Nephron (organoid): ENCODE results near the gene OR5AU1.

Experiments used
- H3K27ac Mint-ChIP-seq, 3 experiments: 2 replicates each; pipeline ENCODE4 v1.8.0; 2020; ENCODE audit warnings: mixed read lengths in 3 of 3, mild to moderate bottlenecking in 2 of 3, moderate library complexity in 1 of 3
- H3K27me3 Mint-ChIP-seq: 2 replicates; pipeline ENCODE4 v1.8.0; 2021; ENCODE audit warnings: low read depth, mild to moderate bottlenecking, moderate library complexity, mixed read lengths
- H3K36me3 Mint-ChIP-seq: 2 replicates; pipeline ENCODE4 v1.8.0; 2020; ENCODE audit warnings: low read depth, mixed read lengths
- H3K4me1 Mint-ChIP-seq: 2 replicates; pipeline ENCODE4 v1.8.0; 2020; ENCODE audit warnings: mixed read lengths
- H3K4me3 Mint-ChIP-seq, 3 experiments: 2 replicates each; pipeline ENCODE4 v1.8.0; 2020; ENCODE audit warnings: mild to moderate bottlenecking in 3 of 3, mixed read lengths in 3 of 3, moderate library complexity in 2 of 3
- H3K9me3 Mint-ChIP-seq: 2 replicates; pipeline ENCODE4 v1.8.0; 2020; ENCODE audit warnings: mixed read lengths
- CTCF ChIP-seq, 3 experiments: fragments of 200-600 bp; sonication (generic); IDR thresholded peaks; one replicate each; pipeline ENCODE4 v1.5.0; 2021; ENCODE audit warnings: antibody characterized with exemption in 3 of 3; ENCODE audit not compliant: unreplicated experiment in 3 of 3

Gene OR5AU1

GRCh38 chr14:21155963-21156362 lies at the start of gene OR5AU1:
Gene OR5AU1 (minus strand): TSS chr14:21156063. CDS start chr14:21155872, 191 bp downstream.
- Mint-ChIP-seq H3K4me3 (no peak within 1 kb of the TSS), H3K27me3 (peaks cover 14% of the 10 kb centered on the region), H3K4me1 (no peaks in the 10 kb centered on the region), H3K9me3 (no peaks in the 10 kb centered on the region), H3K36me3 (no peaks in the 10 kb centered on the region), H3K27ac (no peak within 1 kb of the TSS)
- no peak for TF ChIP-seq CTCF (IDR thresholded peaks at IDR 0.05; ENCODE audit: unreplicated experiment in 3 of 3)

- Mint-ChIP-seq H3K4me3 (no peak overlapping the region), H3K27ac (no peak overlapping the region), H3K9me3 (no peaks in the 10 kb centered on the region), H3K36me3 (peaks cover 84% of the 10 kb centered on the region), H3K27me3 (no peaks in the 10 kb centered on the region), H3K4me1 (no peaks in the 10 kb centered on the region)
- TF ChIP-seq CTCF (IDR thresholded peaks at IDR 0.05; ENCODE audit: unreplicated experiment in 3 of 3), result no peak
Measured at GRCh38 chr14:21205026-21205677, 49.3 kb upstream of the OR5AU1 start.

GRCh38 chr14:21204167-21205025 lies 48.5 kb upstream of the OR5AU1 start:
- no peak for TF ChIP-seq CTCF (IDR thresholded peaks at IDR 0.05; ENCODE audit: unreplicated experiment in 3 of 3)
- Mint-ChIP-seq H3K4me1 (no peaks in the 10 kb centered on the region), H3K36me3 (peaks cover 76% of the 10 kb centered on the region), H3K9me3 (no peaks in the 10 kb centered on the region), H3K27me3 (no peaks in the 10 kb centered on the region), H3K4me3 (no peak overlapping the region), H3K27ac (peak overlapping the region in 1 of 3 experiments; percentile 13)

GRCh38 chr14:21203470-21204166 lies 47.8 kb upstream of the OR5AU1 start:
- Mint-ChIP-seq H3K36me3 (peaks cover 69% of the 10 kb centered on the region), H3K4me1 (no peaks in the 10 kb centered on the region), H3K27ac (peak overlapping the region in 2 of 3 experiments; percentile 2 to 32), H3K27me3 (no peaks in the 10 kb centered on the region), H3K9me3 (no peaks in the 10 kb centered on the region), H3K4me3 (no peak overlapping the region)
- TF ChIP-seq CTCF (IDR thresholded peaks at IDR 0.05; ENCODE audit: unreplicated experiment in 3 of 3), result no peak

- Mint-ChIP-seq H3K9me3 (peaks cover 3% of the 10 kb centered on the region), H3K27me3 (no peaks in the 10 kb centered on the region), H3K27ac (peak overlapping the region in 1 of 3 experiments; percentile 0)
Measured at GRCh38 chr14:21202463-21203358, 46.8 kb upstream of the OR5AU1 start.

More at GRCh38 chr14:21202463-21203358, 46.8 kb upstream of the OR5AU1 start:
- peaks cover 60% of the 10 kb centered on the region for H3K36me3 Mint-ChIP-seq
- H3K4me1 Mint-ChIP-seq, result no peaks in the 10 kb centered on the region
- no peak for TF ChIP-seq CTCF (IDR thresholded peaks at IDR 0.05; ENCODE audit: unreplicated experiment in 3 of 3)
- H3K4me3 Mint-ChIP-seq, result no peak overlapping the region
